ENCODE data around the gene MYL7. TPM values are rescaled to one million over a fixed set of nuclear protein-coding genes. Genes with fewer than 3 reads are reported as not detected.

The MYL7 gene
- total and polyA plus RNA-seq, 2 of the 4 experiments (the other 2 are of a cell fraction): 0.24 TPM; not detected in 1

GRCh38 chr7:44122529-44122928 is 18.6 kb downstream of the MYL7 start:
- Histone ChIP-seq H4K5ac (ENCODE audit: low read depth, low read length) (no peak overlapping the region; the same call in 1 of the 2 replicates), H3K9me3 (ENCODE audit: control insufficient read depth, insufficient read depth, low read length) (no peaks in the 10 kb centered on the region), H3K27me3 (ENCODE audit: control insufficient read depth, insufficient read depth, low read length) (no peaks in the 10 kb centered on the region), H3K18ac (ENCODE audit: low read depth, low read length) (no peak overlapping the region), H4K20me1 (ENCODE audit: insufficient read depth, low read length) (no peaks in the 10 kb centered on the region; the same call in 1 of the 2 replicates), H2BK5ac (ENCODE audit: low read depth, low read length, poor library complexity, severe bottlenecking) (peak overlapping the region; percentile 57), H2BK20ac (ENCODE audit: low read depth, low read length) (no peak overlapping the region), H4K91ac (ENCODE audit: insufficient read depth, low read depth, low read length) (0 out of 2 replicates have a peak overlapping the region, but pooled peaks have one; percentile 8), H3K4me2 (ENCODE audit: low read depth, low read length) (peak overlapping the region; percentile 99), H2BK15ac (ENCODE audit: low read depth, low read length) (no peak overlapping the region), H2BK120ac (ENCODE audit: low read depth, low read length) (no peak overlapping the region), H2AK9ac (replicated peaks; ENCODE audit: low read depth, low read length, poor library complexity) (peak overlapping the region; percentile 96), H3K56ac (ENCODE audit: extremely low read depth, insufficient read depth, low read length) (peak overlapping the region; percentile 76; the same call in 1 of the 2 replicates), H4K8ac (ENCODE audit: low read depth in 2 of 2, low read length in 2 of 2) (peak overlapping the region; percentile 17 to 86; a peak in 2 of 4 replicates), H2AFZ (replicated peaks; ENCODE audit: low read length, poor library complexity) (no peak overlapping the region), H3K23ac (ENCODE audit: low read depth, low read length) (peak overlapping the region; percentile 93), H3K27ac (ENCODE audit: insufficient read depth, low read length) (no peak overlapping the region), H3K4me3 (ENCODE audit: insufficient read depth, low read depth, low read length) (peak overlapping the region; percentile 92; the same call in 1 of the 2 replicates), H3K4me1 (ENCODE audit: control insufficient read depth, insufficient read depth, low read length) (peaks cover 6% of the 10 kb centered on the region), H3K79me1 (ENCODE audit: low read depth in 1 of 2, low read length in 2 of 2) (peaks cover 17 to 48% of the 10 kb centered on the region in 2 experiments), H3K14ac (replicated peaks; ENCODE audit: low read depth, low read length) (peak overlapping the region; percentile 91), H3K36me3 (ENCODE audit: control insufficient read depth, insufficient read depth, low read length) (peaks cover 26% of the 10 kb centered on the region), H3K9me1 (ENCODE audit: insufficient read depth, low read length) (peaks cover 16% of the 10 kb centered on the region), H3K9ac (ENCODE audit: low read depth, low read length) (peak overlapping the region; percentile 77), H2AK5ac (ENCODE audit: low read depth, low read length) (peak overlapping the region; percentile 47; the same call in 1 of the 2 replicates), H3K4ac (ENCODE audit: low read depth, low read length) (peak overlapping the region; percentile 83)
- no CpG with 5 or more reads among the region's 1 CpG for WGBS, 2 experiments (ENCODE audit: extremely low coverage in 2 of 2, insufficient read length in 1 of 2)
- in situ Hi-C loops (cut with MboI; ENCODE audit: low sequenced_read_pairs) (loop anchor here (10.0 kb wide), 1 partner anchor 72 kb away; no protein-coding TSS in a partner anchor), intact Hi-C loops (cut with micrococcal nuclease) (loop anchor here (2.0 kb wide), 1 partner anchor 40 kb away; the partner anchor contains the start of gene POLM), dilution Hi-C loops (cut with HindIII; ENCODE audit: low sequenced_read_pairs, unreplicated experiment) (no loop called here)
- CTCF ChIA-PET: no interaction called here
- ATAC-seq (ENCODE audit: low read depth) (no peak), DNase-seq (no peak)
- TF ChIP-seq POLR2A (IDR thresholded peaks at IDR 0.05; ENCODE audit: low read depth, low read length) (no peak), ELK1 (IDR thresholded peaks at IDR 0.05; ENCODE audit: borderline replicate concordance, low read depth, low read length) (no peak), RAD21 (IDR thresholded peaks at IDR 0.05; ENCODE audit: low read length) (no peak), MAFK (IDR thresholded peaks at IDR 0.05; ENCODE audit: low read depth, low read length) (no peak), MAZ (IDR thresholded peaks at IDR 0.05; ENCODE audit: borderline replicate concordance, low read depth, low read length) (no peak), RCOR1 (IDR thresholded peaks at IDR 0.05; ENCODE audit: insufficient replicate concordance, low read length) (no peak), USF2 (IDR thresholded peaks at IDR 0.05; ENCODE audit: low read depth, low read length) (no peak), SMC3 (IDR thresholded peaks at IDR 0.05; ENCODE audit: low read depth, low read length) (no peak), BHLHE40 (IDR thresholded peaks at IDR 0.05; ENCODE audit: low read depth, low read length) (no peak), NFE2L2 (IDR thresholded peaks at IDR 0.05; ENCODE audit: low read depth, low read length) (no peak), RFX5 (IDR thresholded peaks at IDR 0.05; ENCODE audit: low read depth, low read length) (no peak), MXI1 (IDR thresholded peaks at IDR 0.05; ENCODE audit: borderline replicate concordance, low read depth, low read length) (no peak), CTCF (conservative IDR thresholded peaks at IDR 0.05; ENCODE audit: low read depth, low read length) (no peak), CHD1 (IDR thresholded peaks at IDR 0.05; ENCODE audit: low read depth, low read length) (no peak)
- BruUV-seq (replicated peaks): no TSS peak
- POLR2A ChIA-PET (ENCODE audit: unreplicated experiment): no interaction called here
